GM23338 (cell line): ENCODE results near the gene USP30. TPM values are rescaled to one million over a fixed set of nuclear protein-coding genes. Genes with fewer than 3 reads are reported as not detected.
A peak's percentile ranks its signal among the peaks of the same experiment; 100 is the strongest.
"Not testable (repeated sequence)": the region's sequence is repeated elsewhere in the genome, so short reads cannot be mapped to it uniquely, and the experiment has no call there.

Experiments used
- ATAC-seq: fragments of 200-7000 bp; cut with Tn5 transposase; 3 replicates; pipeline ENCODE4 v1.9.1; 2020
- DNase-seq: peaks from one replicate; pipeline ENCODE4 v3.0.0-alpha.2; 2015; ENCODE audit warnings: low spot score
- H2AFZ ChIP-seq: fragments of 200-600 bp; sonication (generic); 2 replicates; pipeline ENCODE4 v1.8.0; 2016; ENCODE audit warnings: antibody characterized with exemption, mild to moderate bottlenecking, moderate library complexity
- H3F3A ChIP-seq: fragments of 200-600 bp; sonication (generic); replicated peaks from 2 replicates; pipeline ENCODE4 v1.8.0; 2017; ENCODE audit warnings: antibody characterized with exemption, mixed run types, low read depth
- H3K27ac ChIP-seq: fragments of 200-600 bp; sonication (generic); 2 replicates; pipeline ENCODE4 v1.6.1; 2016; ENCODE audit warnings: low read depth
- H3K27me3 ChIP-seq: fragments of 200-600 bp; sonication (generic); 2 replicates; pipeline ENCODE4 v1.8.0; 2016; ENCODE audit warnings: mild to moderate bottlenecking, mixed run types, moderate library complexity; ENCODE audit not compliant: insufficient read depth
- H3K36me3 ChIP-seq: fragments of 200-600 bp; sonication (generic); 2 replicates; pipeline ENCODE4 v1.8.0; 2016; ENCODE audit warnings: mild to moderate bottlenecking; ENCODE audit not compliant: insufficient read depth
- H3K4me1 ChIP-seq: fragments of 200-600 bp; sonication (generic); 2 replicates; pipeline ENCODE4 v1.8.0; 2016; ENCODE audit warnings: mild to moderate bottlenecking, moderate library complexity; ENCODE audit not compliant: insufficient read depth
- H3K4me2 ChIP-seq: fragments of 200-600 bp; sonication (generic); 2 replicates; pipeline ENCODE4 v1.7.1; 2017; ENCODE audit warnings: mixed run types
- H3K4me3 ChIP-seq: fragments of 200-600 bp; sonication (generic); 2 replicates; pipeline ENCODE4 v1.6.1; 2016; ENCODE audit warnings: mixed run types
- H3K79me2 ChIP-seq: fragments of 200-600 bp; sonication (generic); replicated peaks from 2 replicates; pipeline ENCODE4 v1.8.0; 2017; ENCODE audit warnings: mild to moderate bottlenecking; ENCODE audit not compliant: insufficient read depth
- H3K9me2 ChIP-seq: fragments of 200-600 bp; sonication (generic); 2 replicates; pipeline ENCODE4 v1.8.0; 2017; ENCODE audit not compliant: insufficient read depth
- H4K20me1 ChIP-seq: fragments of 200-600 bp; sonication (generic); replicated peaks from 2 replicates; pipeline ENCODE4 v1.8.0; 2017; ENCODE audit warnings: mild to moderate bottlenecking; ENCODE audit not compliant: insufficient read depth
- H3K27ac Mint-ChIP-seq: 2 replicates; pipeline ENCODE4 v1.8.0; 2020; ENCODE audit warnings: inconsistent platforms, mild to moderate bottlenecking, moderate library complexity, mixed read lengths
- H3K27me3 Mint-ChIP-seq: 3 replicates; pipeline ENCODE4 v1.8.0; 2022; ENCODE audit warnings: low read depth, mild to moderate bottlenecking, moderate library complexity, mixed read lengths, inconsistent platforms; ENCODE audit not compliant: insufficient read depth, poor library complexity
- H3K36me3 Mint-ChIP-seq: 3 replicates; pipeline ENCODE4 v1.8.0; 2021; ENCODE audit warnings: low read depth, mild to moderate bottlenecking, inconsistent platforms, moderate library complexity, mixed read lengths
- H3K4me1 Mint-ChIP-seq: 3 replicates; pipeline ENCODE4 v1.8.0; 2020; ENCODE audit warnings: mild to moderate bottlenecking, inconsistent platforms, mixed read lengths
- H3K4me3 Mint-ChIP-seq: 3 replicates; pipeline ENCODE4 v1.8.0; 2021; ENCODE audit warnings: moderate library complexity, mild to moderate bottlenecking, inconsistent platforms, mixed read lengths
- H3K9me3 Mint-ChIP-seq: 3 replicates; pipeline ENCODE4 v1.8.0; 2020; ENCODE audit warnings: moderate library complexity, mild to moderate bottlenecking, inconsistent platforms, mixed read lengths
- CREB1 ChIP-seq: fragments of 250-450 bp; sonication (Bioruptor Pico); IDR thresholded peaks from 2 replicates; pipeline ENCODE4 v1.5.0; 2020; ENCODE audit warnings: low read depth, mild to moderate bottlenecking, moderate library complexity
- EZH2 ChIP-seq: fragments of 200-600 bp; sonication (generic); IDR thresholded peaks from one replicate; pipeline ENCODE4 v1.8.0; 2017; ENCODE audit warnings: antibody characterized with exemption, mild to moderate bottlenecking, low read depth; ENCODE audit not compliant: unreplicated experiment
- EZH2phosphoT487 ChIP-seq: fragments of 200-600 bp; sonication (generic); IDR thresholded peaks from one replicate; pipeline ENCODE4 v1.8.1; 2018; ENCODE audit warnings: antibody characterized with exemption; ENCODE audit not compliant: unreplicated experiment
- JUNB ChIP-seq: IDR thresholded peaks from one replicate; pipeline ENCODE4 v1.6.1; 2016; ENCODE audit warnings: antibody characterized with exemption; ENCODE audit not compliant: unreplicated experiment
- NANOG ChIP-seq: IDR thresholded peaks from 2 replicates; pipeline ENCODE4 v1.6.1; 2016; ENCODE audit warnings: antibody characterized with exemption, borderline replicate concordance
- POLR2AphosphoS5 ChIP-seq: IDR thresholded peaks from 2 replicates; pipeline ENCODE4 v1.6.1; 2016; ENCODE audit warnings: antibody characterized with exemption, low read depth
- STAT1 ChIP-seq: IDR thresholded peaks from one replicate; pipeline ENCODE4 v1.6.1; 2016; ENCODE audit warnings: antibody characterized with exemption; ENCODE audit not compliant: unreplicated experiment
- ZNF114 ChIP-seq: fragments of 250-450 bp; sonication (Bioruptor Pico); IDR thresholded peaks from 2 replicates; pipeline ENCODE4 v1.5.0; 2020; ENCODE audit warnings: mild to moderate bottlenecking, moderate library complexity
- ZNF331 ChIP-seq: fragments of 250-450 bp; sonication (Bioruptor Pico); IDR thresholded peaks from 2 replicates; pipeline ENCODE4 v1.5.0; 2020; ENCODE audit warnings: low read depth, mild to moderate bottlenecking, moderate library complexity
- polyA plus RNA-seq: library from polyadenylated mRNA; unstranded; fragments of >200 nt; fragmentation: Nextera tagmentation; extraction: Ambion mirVana; gene quantifications from 2 replicates; pipeline ENCODE4 v1.2.1, GENCODE V29; 2016
- total RNA-seq: library from RNA; depleted of rRNA; stranded (reverse); fragments of >200 nt; shearing (Covaris generic); gene quantifications from 2 replicates; pipeline ENCODE4 v1.2.3, GENCODE V29; 2014
- TF ChIP-seq, protein P1 (sequence below): fragments of 250-450 bp; sonication (Bioruptor Pico); IDR thresholded peaks from 2 replicates; pipeline ENCODE4 v1.5.0; 2020; ENCODE audit warnings: mild to moderate bottlenecking, moderate library complexity
- TF ChIP-seq, protein P2 (sequence below): IDR thresholded peaks from 2 replicates; pipeline ENCODE4 v1.6.1; 2016; ENCODE audit warnings: antibody characterized with exemption
- TF ChIP-seq, protein P3 (sequence below), 2 experiments: fragments of 200-600 bp in 1 of 2; sonication (generic) in 1 of 2; conservative IDR thresholded peaks; 2 replicates each; pipeline versions ENCODE4 v1.5.1 to v1.6.1; 2016 to 2017; ENCODE audit warnings: antibody characterized with exemption in 2 of 2, low read depth in 2 of 2, mild to moderate bottlenecking in 2 of 2, moderate library complexity in 1 of 2

The USP30 gene
- total and polyA plus RNA-seq, 2 experiments from 2014 or later = 2.9 to 6.1 TPM

DNA sequence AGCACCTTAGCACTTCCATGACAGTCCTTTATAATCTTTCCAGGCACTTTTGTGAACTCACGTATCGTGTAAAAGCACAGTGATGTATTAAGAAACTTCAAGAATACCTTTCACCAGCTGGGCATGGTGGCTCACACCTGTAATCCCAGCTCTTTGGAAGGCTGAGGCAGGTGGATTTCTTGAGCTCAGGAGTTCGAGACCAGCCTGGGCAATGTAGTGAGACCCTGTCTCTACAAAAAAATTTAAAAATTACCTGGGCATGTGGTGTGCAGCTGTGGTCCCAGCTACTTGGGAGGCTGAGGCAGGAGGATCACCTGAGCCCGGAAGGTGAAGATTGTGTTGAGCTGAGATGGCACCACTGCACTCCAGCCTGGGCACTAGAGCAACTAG lies 1.7 kb downstream of the USP30 start:
- H3F3A ChIP-seq, H3K79me2 ChIP-seq, DNase-seq, H3K9me3 Mint-ChIP-seq, H4K20me1 ChIP-seq, H3K27ac Mint-ChIP-seq, H3K4me1 ChIP-seq, H3K9me2 ChIP-seq, H3K36me3 Mint-ChIP-seq, H3K27ac ChIP-seq, H3K27me3 Mint-ChIP-seq, H3K27me3 ChIP-seq, H3K4me3 ChIP-seq, H3K36me3 ChIP-seq, H2AFZ ChIP-seq, ATAC-seq: not testable (repeated sequence)
- peak overlapping the region; percentile 95 for H3K4me3 Mint-ChIP-seq
- peak overlapping the region; percentile 93; the same call in 1 of the 2 replicates for H3K4me2 ChIP-seq
- peaks cover 12% of the 10 kb centered on the region for H3K4me1 Mint-ChIP-seq

DNA sequence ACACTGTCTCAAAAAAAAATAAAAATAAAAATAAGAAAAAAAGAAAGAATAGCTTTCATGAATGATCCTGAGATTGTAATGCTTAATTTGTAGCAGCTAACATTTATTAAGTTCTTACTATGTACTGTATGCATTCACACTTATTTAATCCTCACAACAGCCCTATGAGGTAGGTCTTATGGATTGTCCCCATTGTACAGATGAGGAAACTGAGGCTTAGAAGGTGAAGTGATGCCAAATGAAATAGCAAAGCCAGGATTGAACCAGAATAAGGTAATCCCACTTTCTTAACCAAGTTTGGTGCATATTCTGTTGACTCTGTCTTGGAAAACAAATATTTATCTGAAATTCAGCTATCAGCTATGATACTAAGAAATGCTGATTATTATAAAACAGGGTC lies 2.1 kb downstream of the USP30 start:
- Histone ChIP-seq H3K79me2 (no peaks in the 10 kb centered on the region), H3K4me1 (peaks cover 9% of the 10 kb centered on the region; the same call in 1 of the 2 replicates), H2AFZ (no peak overlapping the region), H3K4me3 (no peak overlapping the region), H4K20me1 (no peaks in the 10 kb centered on the region; the same call in 1 of the 2 replicates), H3F3A (no peaks in the 10 kb centered on the region), H3K36me3 (no peaks in the 10 kb centered on the region), H3K4me2 (no peak overlapping the region), H3K27ac (no peak overlapping the region), H3K9me2 (no peaks in the 10 kb centered on the region), H3K27me3 (no peaks in the 10 kb centered on the region)
- Mint-ChIP-seq H3K4me3 (no peak overlapping the region), H3K9me3 (no peaks in the 10 kb centered on the region; the same call in 2 of the 3 replicates), H3K4me1 (peaks cover 12% of the 10 kb centered on the region), H3K27ac (no peak overlapping the region), H3K27me3 (peaks cover 2% of the 10 kb centered on the region), H3K36me3 (no peaks in the 10 kb centered on the region)
- DNase-seq (no peak), ATAC-seq (no peak)
- TF ChIP-seq, protein P1, sequence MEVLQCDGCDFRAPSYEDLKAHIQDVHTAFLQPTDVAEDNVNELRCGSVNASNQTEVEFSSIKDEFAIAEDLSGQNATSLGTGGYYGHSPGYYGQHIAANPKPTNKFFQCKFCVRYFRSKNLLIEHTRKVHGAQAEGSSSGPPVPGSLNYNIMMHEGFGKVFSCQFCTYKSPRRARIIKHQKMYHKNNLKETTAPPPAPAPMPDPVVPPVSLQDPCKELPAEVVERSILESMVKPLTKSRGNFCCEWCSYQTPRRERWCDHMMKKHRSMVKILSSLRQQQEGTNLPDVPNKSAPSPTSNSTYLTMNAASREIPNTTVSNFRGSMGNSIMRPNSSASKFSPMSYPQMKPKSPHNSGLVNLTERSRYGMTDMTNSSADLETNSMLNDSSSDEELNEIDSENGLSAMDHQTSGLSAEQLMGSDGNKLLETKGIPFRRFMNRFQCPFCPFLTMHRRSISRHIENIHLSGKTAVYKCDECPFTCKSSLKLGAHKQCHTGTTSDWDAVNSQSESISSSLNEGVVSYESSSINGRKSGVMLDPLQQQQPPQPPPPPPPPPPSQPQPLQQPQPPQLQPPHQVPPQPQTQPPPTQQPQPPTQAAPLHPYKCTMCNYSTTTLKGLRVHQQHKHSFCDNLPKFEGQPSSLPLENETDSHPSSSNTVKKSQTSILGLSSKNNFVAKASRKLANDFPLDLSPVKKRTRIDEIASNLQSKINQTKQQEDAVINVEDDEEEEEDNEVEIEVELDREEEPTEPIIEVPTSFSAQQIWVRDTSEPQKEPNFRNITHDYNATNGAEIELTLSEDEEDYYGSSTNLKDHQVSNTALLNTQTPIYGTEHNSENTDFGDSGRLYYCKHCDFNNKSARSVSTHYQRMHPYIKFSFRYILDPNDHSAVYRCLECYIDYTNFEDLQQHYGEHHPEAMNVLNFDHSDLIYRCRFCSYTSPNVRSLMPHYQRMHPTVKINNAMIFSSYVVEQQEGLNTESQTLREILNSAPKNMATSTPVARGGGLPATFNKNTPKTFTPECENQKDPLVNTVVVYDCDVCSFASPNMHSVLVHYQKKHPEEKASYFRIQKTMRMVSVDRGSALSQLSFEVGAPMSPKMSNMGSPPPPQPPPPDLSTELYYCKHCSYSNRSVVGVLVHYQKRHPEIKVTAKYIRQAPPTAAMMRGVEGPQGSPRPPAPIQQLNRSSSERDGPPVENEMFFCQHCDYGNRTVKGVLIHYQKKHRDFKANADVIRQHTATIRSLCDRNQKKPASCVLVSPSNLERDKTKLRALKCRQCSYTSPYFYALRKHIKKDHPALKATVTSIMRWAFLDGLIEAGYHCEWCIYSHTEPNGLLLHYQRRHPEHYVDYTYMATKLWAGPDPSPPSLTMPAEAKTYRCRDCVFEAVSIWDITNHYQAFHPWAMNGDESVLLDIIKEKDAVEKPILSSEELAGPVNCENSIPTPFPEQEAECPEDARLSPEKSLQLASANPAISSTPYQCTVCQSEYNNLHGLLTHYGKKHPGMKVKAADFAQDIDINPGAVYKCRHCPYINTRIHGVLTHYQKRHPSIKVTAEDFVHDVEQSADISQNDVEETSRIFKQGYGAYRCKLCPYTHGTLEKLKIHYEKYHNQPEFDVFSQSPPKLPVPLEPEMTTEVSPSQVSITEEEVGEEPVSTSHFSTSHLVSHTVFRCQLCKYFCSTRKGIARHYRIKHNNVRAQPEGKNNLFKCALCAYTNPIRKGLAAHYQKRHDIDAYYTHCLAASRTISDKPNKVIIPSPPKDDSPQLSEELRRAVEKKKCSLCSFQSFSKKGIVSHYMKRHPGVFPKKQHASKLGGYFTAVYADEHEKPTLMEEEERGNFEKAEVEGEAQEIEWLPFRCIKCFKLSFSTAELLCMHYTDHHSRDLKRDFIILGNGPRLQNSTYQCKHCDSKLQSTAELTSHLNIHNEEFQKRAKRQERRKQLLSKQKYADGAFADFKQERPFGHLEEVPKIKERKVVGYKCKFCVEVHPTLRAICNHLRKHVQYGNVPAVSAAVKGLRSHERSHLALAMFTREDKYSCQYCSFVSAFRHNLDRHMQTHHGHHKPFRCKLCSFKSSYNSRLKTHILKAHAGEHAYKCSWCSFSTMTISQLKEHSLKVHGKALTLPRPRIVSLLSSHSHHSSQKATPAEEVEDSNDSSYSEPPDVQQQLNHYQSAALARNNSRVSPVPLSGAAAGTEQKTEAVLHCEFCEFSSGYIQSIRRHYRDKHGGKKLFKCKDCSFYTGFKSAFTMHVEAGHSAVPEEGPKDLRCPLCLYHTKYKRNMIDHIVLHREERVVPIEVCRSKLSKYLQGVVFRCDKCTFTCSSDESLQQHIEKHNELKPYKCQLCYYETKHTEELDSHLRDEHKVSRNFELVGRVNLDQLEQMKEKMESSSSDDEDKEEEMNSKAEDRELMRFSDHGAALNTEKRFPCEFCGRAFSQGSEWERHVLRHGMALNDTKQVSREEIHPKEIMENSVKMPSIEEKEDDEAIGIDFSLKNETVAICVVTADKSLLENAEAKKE = no peak
- no peak for TF ChIP-seq STAT1
- TF ChIP-seq CREB1 (CRISPR knock-in tag) = no peak
- no peak for TF ChIP-seq POLR2AphosphoS5
- TF ChIP-seq ZNF114 = no peak
- TF ChIP-seq, protein P2, sequence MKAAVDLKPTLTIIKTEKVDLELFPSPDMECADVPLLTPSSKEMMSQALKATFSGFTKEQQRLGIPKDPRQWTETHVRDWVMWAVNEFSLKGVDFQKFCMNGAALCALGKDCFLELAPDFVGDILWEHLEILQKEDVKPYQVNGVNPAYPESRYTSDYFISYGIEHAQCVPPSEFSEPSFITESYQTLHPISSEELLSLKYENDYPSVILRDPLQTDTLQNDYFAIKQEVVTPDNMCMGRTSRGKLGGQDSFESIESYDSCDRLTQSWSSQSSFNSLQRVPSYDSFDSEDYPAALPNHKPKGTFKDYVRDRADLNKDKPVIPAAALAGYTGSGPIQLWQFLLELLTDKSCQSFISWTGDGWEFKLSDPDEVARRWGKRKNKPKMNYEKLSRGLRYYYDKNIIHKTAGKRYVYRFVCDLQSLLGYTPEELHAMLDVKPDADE = no peak
- TF ChIP-seq NANOG = no peak
- no peak for TF ChIP-seq EZH2
- TF ChIP-seq ZNF331 (CRISPR knock-in tag) = no peak
- TF ChIP-seq EZH2phosphoT487 = no peak
- TF ChIP-seq, protein P3, sequence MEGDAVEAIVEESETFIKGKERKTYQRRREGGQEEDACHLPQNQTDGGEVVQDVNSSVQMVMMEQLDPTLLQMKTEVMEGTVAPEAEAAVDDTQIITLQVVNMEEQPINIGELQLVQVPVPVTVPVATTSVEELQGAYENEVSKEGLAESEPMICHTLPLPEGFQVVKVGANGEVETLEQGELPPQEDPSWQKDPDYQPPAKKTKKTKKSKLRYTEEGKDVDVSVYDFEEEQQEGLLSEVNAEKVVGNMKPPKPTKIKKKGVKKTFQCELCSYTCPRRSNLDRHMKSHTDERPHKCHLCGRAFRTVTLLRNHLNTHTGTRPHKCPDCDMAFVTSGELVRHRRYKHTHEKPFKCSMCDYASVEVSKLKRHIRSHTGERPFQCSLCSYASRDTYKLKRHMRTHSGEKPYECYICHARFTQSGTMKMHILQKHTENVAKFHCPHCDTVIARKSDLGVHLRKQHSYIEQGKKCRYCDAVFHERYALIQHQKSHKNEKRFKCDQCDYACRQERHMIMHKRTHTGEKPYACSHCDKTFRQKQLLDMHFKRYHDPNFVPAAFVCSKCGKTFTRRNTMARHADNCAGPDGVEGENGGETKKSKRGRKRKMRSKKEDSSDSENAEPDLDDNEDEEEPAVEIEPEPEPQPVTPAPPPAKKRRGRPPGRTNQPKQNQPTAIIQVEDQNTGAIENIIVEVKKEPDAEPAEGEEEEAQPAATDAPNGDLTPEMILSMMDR (conservative IDR thresholded peaks at IDR 0.05; ENCODE audit: low read depth in 2 of 2) = no peak
- no peak for TF ChIP-seq JUNB
